Measurements from ENCODE around the gene CD248. TPM values are rescaled to one million over a fixed set of nuclear protein-coding genes. Genes with fewer than 3 reads are reported as not detected.
"Not testable (repeated sequence)": the region's sequence is repeated elsewhere in the genome, so short reads cannot be mapped to it uniquely, and the experiment has no call there.

CD248 gene
- total RNA-seq, 1 donor from 2014 or later: 58.8 TPM

DNA sequence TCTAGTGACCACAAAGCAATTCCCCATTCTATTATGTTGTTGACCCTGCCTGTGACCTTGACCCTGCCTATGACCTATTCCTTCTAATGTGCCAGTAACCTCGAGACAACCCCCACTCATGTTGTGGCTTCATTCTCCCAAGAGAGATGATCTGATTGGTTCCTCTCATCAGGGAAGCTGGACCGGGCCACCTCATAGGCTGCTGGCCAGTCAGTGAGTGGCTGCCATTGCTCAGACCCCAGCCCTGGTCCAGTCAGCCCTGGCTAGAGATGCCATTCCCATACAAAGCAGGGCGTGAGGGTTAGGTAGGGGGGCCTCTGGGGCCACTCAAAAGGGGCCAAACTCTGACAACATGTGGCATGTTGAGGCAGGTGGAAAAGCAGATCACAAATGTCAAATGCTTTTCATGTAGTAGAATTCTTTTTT, 42.8 kb upstream of the CD248 start:
- H3K27ac ChIP-seq (ENCODE audit: low read depth, low read length): no peak overlapping the region
- H3K9ac ChIP-seq (ENCODE audit: low read length): no peak overlapping the region
- H3K9me3 ChIP-seq (ENCODE audit: insufficient read depth, low read depth, low read length): no peaks in the 10 kb centered on the region
- peaks cover 3% of the 10 kb centered on the region for H3K36me3 Mint-ChIP-seq (ENCODE audit: low read depth, unreplicated experiment)
- H3K4me3 ChIP-seq (ENCODE audit: insufficient read depth, low read depth, low read length): no peak overlapping the region
- DNase-seq (ENCODE audit: low read depth) (no peak), FAIRE-seq (no peak)
- no peaks in the 10 kb centered on the region for H3K9me3 Mint-ChIP-seq (ENCODE audit: unreplicated experiment)
- no peak overlapping the region for H2AFZ ChIP-seq (ENCODE audit: low read depth, low read length)
- H3K27me3 Mint-ChIP-seq (ENCODE audit: low read depth, unreplicated experiment): no peaks in the 10 kb centered on the region
- H3K27me3 ChIP-seq (ENCODE audit: insufficient read depth, low read length): no peaks in the 10 kb centered on the region
- peaks cover 5% of the 10 kb centered on the region for H3K4me1 Mint-ChIP-seq (ENCODE audit: low read depth, unreplicated experiment)
- H3K79me2 ChIP-seq (ENCODE audit: insufficient read depth, low read length): no peaks in the 10 kb centered on the region
- H3K27ac Mint-ChIP-seq (ENCODE audit: unreplicated experiment): no peak overlapping the region
- H3K4me1 ChIP-seq (ENCODE audit: insufficient read depth, low read length): no peaks in the 10 kb centered on the region
- H3K36me3 ChIP-seq (ENCODE audit: insufficient read depth, low read length): no peaks in the 10 kb centered on the region
- no peak overlapping the region for H3K4me2 ChIP-seq (ENCODE audit: low read length)
- no peak overlapping the region for H3K4me3 Mint-ChIP-seq (ENCODE audit: unreplicated experiment)
- TF ChIP-seq, protein P1, sequence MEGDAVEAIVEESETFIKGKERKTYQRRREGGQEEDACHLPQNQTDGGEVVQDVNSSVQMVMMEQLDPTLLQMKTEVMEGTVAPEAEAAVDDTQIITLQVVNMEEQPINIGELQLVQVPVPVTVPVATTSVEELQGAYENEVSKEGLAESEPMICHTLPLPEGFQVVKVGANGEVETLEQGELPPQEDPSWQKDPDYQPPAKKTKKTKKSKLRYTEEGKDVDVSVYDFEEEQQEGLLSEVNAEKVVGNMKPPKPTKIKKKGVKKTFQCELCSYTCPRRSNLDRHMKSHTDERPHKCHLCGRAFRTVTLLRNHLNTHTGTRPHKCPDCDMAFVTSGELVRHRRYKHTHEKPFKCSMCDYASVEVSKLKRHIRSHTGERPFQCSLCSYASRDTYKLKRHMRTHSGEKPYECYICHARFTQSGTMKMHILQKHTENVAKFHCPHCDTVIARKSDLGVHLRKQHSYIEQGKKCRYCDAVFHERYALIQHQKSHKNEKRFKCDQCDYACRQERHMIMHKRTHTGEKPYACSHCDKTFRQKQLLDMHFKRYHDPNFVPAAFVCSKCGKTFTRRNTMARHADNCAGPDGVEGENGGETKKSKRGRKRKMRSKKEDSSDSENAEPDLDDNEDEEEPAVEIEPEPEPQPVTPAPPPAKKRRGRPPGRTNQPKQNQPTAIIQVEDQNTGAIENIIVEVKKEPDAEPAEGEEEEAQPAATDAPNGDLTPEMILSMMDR (IDR thresholded peaks at IDR 0.05; ENCODE audit: insufficient read depth, low read depth, low read length): no peak
- no peak for TF ChIP-seq EZH2 (IDR thresholded peaks at IDR 0.05; ENCODE audit: insufficient read depth, low read length)
- H4K20me1 ChIP-seq (ENCODE audit: insufficient read depth, low read length): no peaks in the 10 kb centered on the region

DNA sequence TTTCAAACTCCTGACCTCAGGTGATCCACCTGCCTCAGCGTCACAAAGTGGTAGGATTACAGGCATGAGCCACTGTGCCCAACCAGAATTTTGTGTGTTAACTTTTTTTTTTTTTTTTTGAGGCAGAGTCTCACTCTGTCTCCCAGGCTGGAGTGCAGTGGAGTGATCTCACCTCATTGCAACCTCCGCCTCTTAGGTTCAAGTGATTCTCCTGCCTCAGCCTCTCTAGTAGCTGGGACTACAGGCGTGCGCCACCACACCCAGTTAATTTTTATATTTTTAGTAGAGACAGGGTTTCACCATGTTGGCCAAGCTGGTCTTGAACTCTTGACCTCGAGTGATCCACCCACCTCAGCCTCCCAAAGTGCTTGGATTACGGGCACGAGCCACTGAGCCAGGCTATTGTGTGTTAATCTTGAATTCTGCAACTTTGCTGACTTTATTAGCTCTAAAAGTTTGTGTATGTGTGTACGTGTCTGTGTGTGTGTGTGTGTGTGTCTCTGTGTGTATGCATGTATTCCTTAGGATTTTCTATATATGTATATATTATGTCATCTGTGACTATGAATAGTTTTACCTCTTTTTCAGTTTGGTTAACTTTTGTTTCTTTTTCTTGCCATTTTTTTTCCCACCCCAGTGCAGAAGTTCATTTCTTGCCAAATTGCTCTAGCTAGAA, 33.9 kb upstream of the CD248 start:
- H3K4me3 ChIP-seq (ENCODE audit: insufficient read depth, low read depth, low read length); H3K9me3 ChIP-seq (ENCODE audit: insufficient read depth, low read depth, low read length); H3K4me3 Mint-ChIP-seq (ENCODE audit: unreplicated experiment); H3K27me3 Mint-ChIP-seq (ENCODE audit: low read depth, unreplicated experiment); H3K27ac Mint-ChIP-seq (ENCODE audit: unreplicated experiment); H3K36me3 ChIP-seq (ENCODE audit: insufficient read depth, low read length); H3K4me1 Mint-ChIP-seq (ENCODE audit: low read depth, unreplicated experiment); H3K4me2 ChIP-seq (ENCODE audit: low read length); H3K36me3 Mint-ChIP-seq (ENCODE audit: low read depth, unreplicated experiment); H3K79me2 ChIP-seq (ENCODE audit: insufficient read depth, low read length); H3K27me3 ChIP-seq (ENCODE audit: insufficient read depth, low read length); DNase-seq (ENCODE audit: low read depth); H3K9ac ChIP-seq (ENCODE audit: low read length); H3K9me3 Mint-ChIP-seq (ENCODE audit: unreplicated experiment); H3K27ac ChIP-seq (ENCODE audit: low read depth, low read length); H2AFZ ChIP-seq (ENCODE audit: low read depth, low read length); FAIRE-seq; H4K20me1 ChIP-seq (ENCODE audit: insufficient read depth, low read length): not testable (repeated sequence)
- peaks cover 18% of the 10 kb centered on the region for H3K4me1 ChIP-seq (ENCODE audit: insufficient read depth, low read length)

DNA sequence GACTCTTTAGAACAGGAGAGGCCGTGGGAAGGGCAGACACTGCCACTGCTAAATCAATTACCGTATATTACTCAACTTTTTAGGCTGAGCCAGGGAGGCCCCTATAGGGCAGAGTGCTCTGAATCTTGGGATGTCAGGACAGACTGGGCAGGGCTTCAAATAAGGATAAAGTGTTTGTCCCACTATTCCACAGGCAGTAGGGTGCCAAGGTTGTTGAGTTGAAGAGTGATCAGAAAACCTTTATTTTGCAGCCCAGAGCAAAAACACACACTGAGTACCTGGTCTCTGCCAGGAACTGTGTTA, 32.2 kb upstream of the CD248 start:
- Histone ChIP-seq H3K4me1 (ENCODE audit: insufficient read depth, low read length) (peaks cover 28% of the 10 kb centered on the region), H4K20me1 (ENCODE audit: insufficient read depth, low read length) (peaks cover 6% of the 10 kb centered on the region), H3K36me3 (ENCODE audit: insufficient read depth, low read length) (no peaks in the 10 kb centered on the region), H3K27ac (ENCODE audit: low read depth, low read length) (no peak overlapping the region), H3K79me2 (ENCODE audit: insufficient read depth, low read length) (peaks cover 14% of the 10 kb centered on the region), H2AFZ (ENCODE audit: low read depth, low read length) (no peak overlapping the region), H3K4me2 (ENCODE audit: low read length) (no peak overlapping the region), H3K27me3 (ENCODE audit: insufficient read depth, low read length) (no peaks in the 10 kb centered on the region), H3K4me3 (ENCODE audit: insufficient read depth, low read depth, low read length) (no peak overlapping the region), H3K9me3 (ENCODE audit: insufficient read depth, low read depth, low read length) (no peaks in the 10 kb centered on the region), H3K9ac (ENCODE audit: low read length) (no peak overlapping the region)
- no peaks in the 10 kb centered on the region for H3K27me3 Mint-ChIP-seq (ENCODE audit: low read depth, unreplicated experiment)
- FAIRE-seq (no peak), DNase-seq (ENCODE audit: low read depth) (no peak)
- peaks cover 1% of the 10 kb centered on the region for H3K9me3 Mint-ChIP-seq (ENCODE audit: unreplicated experiment)
- no peak overlapping the region for H3K27ac Mint-ChIP-seq (ENCODE audit: unreplicated experiment)
- TF ChIP-seq EZH2 (IDR thresholded peaks at IDR 0.05; ENCODE audit: insufficient read depth, low read length): no peak
- TF ChIP-seq, protein P1 (IDR thresholded peaks at IDR 0.05; ENCODE audit: insufficient read depth, low read depth, low read length): no peak
- no peak overlapping the region for H3K4me3 Mint-ChIP-seq (ENCODE audit: unreplicated experiment)
- peaks cover 11% of the 10 kb centered on the region for H3K4me1 Mint-ChIP-seq (ENCODE audit: low read depth, unreplicated experiment)
- peaks cover 1% of the 10 kb centered on the region for H3K36me3 Mint-ChIP-seq (ENCODE audit: low read depth, unreplicated experiment)

Measured in astrocyte (in vitro differentiated cells and primary cell).